HCT116 (cell line): ENCODE measurements around the gene ICA1. TPM values are rescaled to one million over a fixed set of nuclear protein-coding genes. Genes with fewer than 3 reads are reported as not detected.

Source experiments
- ATAC-seq: fragments of 200-7000 bp; cut with Tn5 transposase; 2 replicates; pipeline ENCODE4 v1.9.1; 2020; ENCODE audit warnings: mild to moderate bottlenecking, moderate library complexity
- BruUV-seq: library from RNA; stranded (reverse); fragments of 400-500 nt; replicated peaks from 2 replicates; lab custom pipeline; 2021; lab: Mats Ljungman, UMichigan
- CTCF ChIA-PET: fragments of 300-600 bp; sonication (Branson Sonifier 250); formaldehyde crosslinking; loops from one replicate; lab custom pipeline; 2021; ENCODE audit warnings: antibody characterized with exemption; lab: Charles Lee
- POLR2A ChIA-PET: fragments of 300-600, 350-600 bp; sonication (Branson Sonifier 250); formaldehyde crosslinking; loops from one replicate; lab custom pipeline; 2021; ENCODE audit warnings: antibody characterized with exemption; lab: Charles Lee
- RAD21 ChIA-PET, 2 experiments: fragments of 300-600 bp; sonication (Branson Sonifier 250); formaldehyde crosslinking; loops; one replicate each; lab custom pipeline; 2023; ENCODE audit warnings: low total read pairs in 2 of 2; ENCODE audit not compliant: uncharacterized antibody in 2 of 2, unreplicated experiment in 2 of 2, low non-redundant PET in 1 of 2; lab: Charles Lee
- DNase-seq: peaks from one replicate; pipeline ENCODE4 v3.0.0-alpha.2; 2010; ENCODE audit warnings: low read depth, low spot score
- H2AFZ ChIP-seq: fragments of 200-600 bp; shearing (Covaris generic), sonication (generic); 2 replicates; pipeline ENCODE4 v1.6.1; 2017; ENCODE audit warnings: low read depth, mixed run types, mixed read lengths, antibody characterized with exemption, low read length; ENCODE audit not compliant: poor library complexity, severe bottlenecking
- H3K27ac ChIP-seq: 2 replicates; pipeline ENCODE4 v1.5.1; 2012; ENCODE audit warnings: low read depth, low read length
- H3K27me3 ChIP-seq: fragments of 200-600 bp; sonication (generic); 2 replicates; pipeline ENCODE4 v1.6.1; 2016; ENCODE audit warnings: mixed run types, low read length, mixed read lengths; ENCODE audit not compliant: insufficient read depth
- H3K36me3 ChIP-seq, 2 experiments: fragments of 200-500 bp in 1 of 2; fragments of 200-600 bp in 1 of 2; sonication (Bioruptor generic) in 1 of 2; sonication (generic) in 1 of 2; 2 replicates each; pipeline versions ENCODE4 v1.5.1 to v1.6.1; 2014 to 2016; ENCODE audit warnings: low read length in 2 of 2, inconsistent platforms in 1 of 2, mixed read lengths in 1 of 2, mixed run types in 1 of 2; ENCODE audit not compliant: insufficient read depth in 2 of 2, control insufficient read depth in 1 of 2
- H3K4me1 ChIP-seq, 2 experiments: fragments of 200-600 bp in 1 of 2; sonication (generic) in 1 of 2; 2 replicates each; pipeline versions ENCODE4 v1.5.1 to v1.6.1; 2012 to 2017; ENCODE audit warnings: low read length in 2 of 2, inconsistent platforms in 1 of 2, mild to moderate bottlenecking in 1 of 2, mixed read lengths in 1 of 2, mixed run types in 1 of 2, moderate library complexity in 1 of 2; ENCODE audit not compliant: insufficient read depth in 2 of 2, control insufficient read depth in 1 of 2
- H3K4me2 ChIP-seq: fragments of 200-600 bp; sonication (generic); 2 replicates; pipeline ENCODE4 v1.6.1; 2017; ENCODE audit warnings: mixed run types, low read length, mixed read lengths
- H3K4me3 ChIP-seq, 2 experiments: fragments of 200-600 bp in 1 of 2; sonication (generic) in 1 of 2; replicated peaks in 1 of 2; 2 replicates each; pipeline ENCODE4 v1.5.1; 2011 to 2016; ENCODE audit warnings: low read length in 2 of 2, control low read depth in 1 of 2, low read depth in 1 of 2, mild to moderate bottlenecking in 1 of 2, mixed read lengths in 1 of 2, mixed run types in 1 of 2
- H3K79me2 ChIP-seq: fragments of 200-600 bp; sonication (generic); 2 replicates; pipeline ENCODE4 v1.6.1; 2017; ENCODE audit warnings: mild to moderate bottlenecking, mixed run types, low read length, moderate library complexity, mixed read lengths; ENCODE audit not compliant: insufficient read depth
- H3K9ac ChIP-seq: fragments of 200-600 bp; sonication (generic); 2 replicates; pipeline ENCODE4 v1.6.1; 2016; ENCODE audit warnings: low read length, mixed read lengths
- H3K9me2 ChIP-seq: fragments of 200-600 bp; sonication (generic), shearing (Covaris generic); 2 replicates; pipeline ENCODE4 v1.6.1; 2017; ENCODE audit warnings: mixed run types, mild to moderate bottlenecking, moderate library complexity; ENCODE audit not compliant: insufficient read depth
- H3K9me3 ChIP-seq, 2 experiments: fragments of 200-500 bp in 1 of 2; fragments of 200-600 bp in 1 of 2; sonication (Bioruptor generic) in 1 of 2; sonication (generic) in 1 of 2; 2 replicates each; pipeline ENCODE4 v1.6.1; 2014 to 2017; ENCODE audit warnings: low read length in 2 of 2, mixed read lengths in 2 of 2, inconsistent platforms in 1 of 2, low read depth in 1 of 2, mild to moderate bottlenecking in 1 of 2, mixed run types in 1 of 2, moderate library complexity in 1 of 2; ENCODE audit not compliant: control insufficient read depth in 1 of 2, insufficient read depth in 1 of 2
- H4K20me1 ChIP-seq: fragments of 200-600 bp; sonication (generic), shearing (Covaris generic); 2 replicates; pipeline ENCODE4 v1.6.1; 2017; ENCODE audit warnings: mixed run types, mild to moderate bottlenecking, moderate library complexity; ENCODE audit not compliant: insufficient read depth
- CEBPB ChIP-seq: IDR thresholded peaks from 2 replicates; pipeline ENCODE4 v1.6.1; 2012; ENCODE audit warnings: low read depth
- POLR2AphosphoS5 ChIP-seq: IDR thresholded peaks from 2 replicates; pipeline ENCODE4 v1.6.1; 2011; ENCODE audit warnings: mild to moderate bottlenecking, low read depth, low read length, moderate library complexity
- SIN3A ChIP-seq: IDR thresholded peaks from 2 replicates; pipeline ENCODE4 v1.6.1; 2012; ENCODE audit warnings: low read depth
- SP1 ChIP-seq: IDR thresholded peaks from 2 replicates; pipeline ENCODE4 v1.6.1; 2012; ENCODE audit warnings: low read depth
- intact Hi-C: fragments of 100-400 bp; cut with micrococcal nuclease; formaldehyde crosslinking; loops from 2 replicates; pipeline ENCODE4 v1.10.0; 2022
- total RNA-seq: library from RNA; stranded (reverse); gene quantifications from one replicate; pipeline ENCODE4 v1.2.1, GENCODE V29; 2021; ENCODE audit not compliant: unreplicated experiment
- TF ChIP-seq, protein P1 (sequence below): IDR thresholded peaks from 2 replicates; pipeline ENCODE4 v1.6.1; 2012

Gene ICA1
- total RNA-seq, 1 experiment from 2014 or later = 16.4 TPM

DNA sequence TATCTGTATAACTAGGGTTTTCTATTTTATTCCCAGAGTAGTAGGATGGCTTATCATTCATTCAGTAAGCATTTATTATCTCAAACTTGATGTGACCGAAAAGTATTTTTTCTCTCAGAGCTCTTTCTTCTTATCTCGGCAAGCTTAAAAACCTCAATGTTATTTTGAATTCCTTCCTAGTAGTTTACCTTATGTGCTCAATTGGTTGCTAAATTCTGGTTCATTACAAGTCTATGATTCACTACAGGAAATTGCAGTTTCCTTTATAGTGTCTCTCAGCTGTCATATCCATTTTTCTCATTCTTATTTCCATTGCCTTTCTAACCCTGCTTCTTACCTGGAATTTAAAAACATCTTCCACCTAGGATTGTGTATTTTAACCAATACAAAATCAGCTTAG lies 12.6 kb upstream of the ICA1 start:
- POLR2A ChIA-PET = no interaction called here
- RAD21 ChIA-PET = no interaction called here

DNA sequence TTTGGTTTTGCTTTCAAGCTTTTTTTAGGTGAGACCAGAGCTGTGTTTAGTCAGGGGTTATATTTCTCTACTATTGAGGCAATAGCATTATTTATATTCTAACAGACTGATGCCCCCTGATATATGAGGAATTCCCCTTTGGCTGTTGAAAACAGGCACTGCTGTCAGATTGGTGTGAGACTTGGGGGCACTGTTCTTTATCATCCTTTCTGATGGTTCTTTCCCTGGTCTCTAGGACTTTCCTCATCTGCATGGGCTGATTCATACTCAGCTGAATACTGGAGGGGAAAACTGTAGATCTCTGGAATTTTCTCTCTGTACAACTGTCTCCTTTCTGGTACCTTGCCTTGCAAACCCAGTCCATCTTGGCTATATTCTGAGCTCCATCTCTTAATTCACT lies 10.0 kb upstream of the ICA1 start:
- Histone ChIP-seq H3K9ac (no peak overlapping the region), H3K4me3 (no peak overlapping the region), H3K9me3 (no peaks in the 10 kb centered on the region), H3K27ac (no peak overlapping the region), H3K79me2 (no peaks in the 10 kb centered on the region), H3K4me1 (no peaks in the 10 kb centered on the region), H3K27me3 (no peaks in the 10 kb centered on the region), H3K9me2 (no peaks in the 10 kb centered on the region), H3K36me3 (no peaks in the 10 kb centered on the region), H4K20me1 (no peaks in the 10 kb centered on the region), H2AFZ (no peak overlapping the region), H3K4me2 (no peak overlapping the region)
- DNase-seq = no peak
- intact Hi-C loops = no loop called here
- TF ChIP-seq SP1 = no peak
- no peak for TF ChIP-seq CEBPB
- no TSS peak for BruUV-seq
- CTCF ChIA-PET = no interaction called here
- ATAC-seq = no peak
- POLR2A ChIA-PET = no interaction called here
- RAD21 ChIA-PET = no interaction called here

More for the DNA sequence above, 12.6 kb upstream of the ICA1 start:
- no peaks in the 10 kb centered on the region for H3K27me3 ChIP-seq
- ATAC-seq (no peak), DNase-seq (no peak)
- H2AFZ ChIP-seq = no peak overlapping the region
- H3K27ac ChIP-seq = no peak overlapping the region
- intact Hi-C loops = no loop called here
- H3K4me3 ChIP-seq = no peak overlapping the region
- no peaks in the 10 kb centered on the region for H3K36me3 ChIP-seq
- no peak overlapping the region for H3K4me2 ChIP-seq
- CTCF ChIA-PET = interaction anchor here (1.3 kb wide), 1 partner anchor 21 kb away, joined by 4 read pairs; no protein-coding TSS in a partner anchor
- no peaks in the 10 kb centered on the region for H3K9me2 ChIP-seq
- BruUV-seq = no TSS peak
- TF ChIP-seq, protein P1, sequence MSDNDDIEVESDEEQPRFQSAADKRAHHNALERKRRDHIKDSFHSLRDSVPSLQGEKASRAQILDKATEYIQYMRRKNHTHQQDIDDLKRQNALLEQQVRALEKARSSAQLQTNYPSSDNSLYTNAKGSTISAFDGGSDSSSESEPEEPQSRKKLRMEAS = no peak
- TF ChIP-seq POLR2AphosphoS5 = no peak
- no peak for TF ChIP-seq SIN3A
- H3K4me1 ChIP-seq = no peaks in the 10 kb centered on the region
- H3K9me3 ChIP-seq = no peaks in the 10 kb centered on the region
- H3K79me2 ChIP-seq = no peaks in the 10 kb centered on the region
- no peak overlapping the region for H3K9ac ChIP-seq
- H4K20me1 ChIP-seq = no peaks in the 10 kb centered on the region
